Measurements from ENCODE around the gene ADSL. TPM values are rescaled to one million over a fixed set of nuclear protein-coding genes. Genes with fewer than 3 reads are reported as not detected.

ADSL gene
- total RNA-seq, 1 donor from 2014 or later: 135 TPM

- Mint-ChIP-seq H3K27ac (no peak overlapping the region), H3K9me3 (no peaks in the 10 kb centered on the region), H3K36me3 (peaks cover 5% of the 10 kb centered on the region), H3K4me3 (no peak overlapping the region), H3K4me1 (peaks cover 20% of the 10 kb centered on the region), H3K27me3 (ENCODE audit: insufficient read depth, low read depth) (no peaks in the 10 kb centered on the region)
- TF ChIP-seq EZH2 (IDR thresholded peaks at IDR 0.05): no peak
- no peak for TF ChIP-seq EZH2phosphoT487 (IDR thresholded peaks at IDR 0.05)
- H3F3A ChIP-seq (ENCODE audit: low read depth): no peaks in the 10 kb centered on the region
- H3K36me3 ChIP-seq: no peaks in the 10 kb centered on the region
- no peak overlapping the region for H3K9ac ChIP-seq
- no peak overlapping the region for H3K27ac ChIP-seq
- peaks cover 23% of the 10 kb centered on the region for H3K4me1 ChIP-seq
- H3K27me3 ChIP-seq: no peaks in the 10 kb centered on the region
- H3K4me2 ChIP-seq: no peak overlapping the region
- H3K4me3 ChIP-seq: no peak overlapping the region
- no peaks in the 10 kb centered on the region for H3K9me3 ChIP-seq (ENCODE audit: low read depth)
- H2AFZ ChIP-seq (replicated peaks): no peak overlapping the region
- no peak for DNase-seq (ENCODE audit: low spot score)
- peaks cover 21% of the 10 kb centered on the region for H4K20me1 ChIP-seq (ENCODE audit: low read depth)
- H3K79me2 ChIP-seq (ENCODE audit: low read depth): no peaks in the 10 kb centered on the region
Measured at GRCh38 chr22:40335358-40335757, 10.9 kb upstream of the ADSL start.

DNA sequence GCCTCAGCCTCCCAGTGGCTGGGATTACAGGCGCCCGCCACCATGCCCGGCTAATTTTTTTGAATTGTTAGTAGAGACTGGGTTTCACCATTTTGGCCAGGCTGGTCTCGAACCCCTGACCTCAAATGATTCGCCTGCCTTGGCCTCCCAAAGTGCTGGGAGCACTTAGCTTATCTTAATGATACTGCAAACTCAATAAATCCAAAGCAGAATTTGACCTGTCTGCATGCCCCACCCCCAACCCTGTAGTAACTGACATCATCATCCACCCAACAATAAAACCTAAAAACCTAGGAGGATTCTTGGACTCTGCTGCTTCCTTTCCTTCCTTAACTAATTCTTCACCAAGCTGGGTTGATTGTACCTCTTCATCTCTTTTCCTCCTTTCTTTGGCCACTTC lies 6.3 kb upstream of the ADSL start:
- H3K36me3 ChIP-seq: no peaks in the 10 kb centered on the region
- no peaks in the 10 kb centered on the region for H3K4me1 ChIP-seq
- no peaks in the 10 kb centered on the region for H3F3A ChIP-seq (ENCODE audit: low read depth)
- peaks cover 2% of the 10 kb centered on the region for H3K36me3 Mint-ChIP-seq
- TF ChIP-seq EZH2 (IDR thresholded peaks at IDR 0.05): no peak
- TF ChIP-seq, protein P1, sequence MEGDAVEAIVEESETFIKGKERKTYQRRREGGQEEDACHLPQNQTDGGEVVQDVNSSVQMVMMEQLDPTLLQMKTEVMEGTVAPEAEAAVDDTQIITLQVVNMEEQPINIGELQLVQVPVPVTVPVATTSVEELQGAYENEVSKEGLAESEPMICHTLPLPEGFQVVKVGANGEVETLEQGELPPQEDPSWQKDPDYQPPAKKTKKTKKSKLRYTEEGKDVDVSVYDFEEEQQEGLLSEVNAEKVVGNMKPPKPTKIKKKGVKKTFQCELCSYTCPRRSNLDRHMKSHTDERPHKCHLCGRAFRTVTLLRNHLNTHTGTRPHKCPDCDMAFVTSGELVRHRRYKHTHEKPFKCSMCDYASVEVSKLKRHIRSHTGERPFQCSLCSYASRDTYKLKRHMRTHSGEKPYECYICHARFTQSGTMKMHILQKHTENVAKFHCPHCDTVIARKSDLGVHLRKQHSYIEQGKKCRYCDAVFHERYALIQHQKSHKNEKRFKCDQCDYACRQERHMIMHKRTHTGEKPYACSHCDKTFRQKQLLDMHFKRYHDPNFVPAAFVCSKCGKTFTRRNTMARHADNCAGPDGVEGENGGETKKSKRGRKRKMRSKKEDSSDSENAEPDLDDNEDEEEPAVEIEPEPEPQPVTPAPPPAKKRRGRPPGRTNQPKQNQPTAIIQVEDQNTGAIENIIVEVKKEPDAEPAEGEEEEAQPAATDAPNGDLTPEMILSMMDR (IDR thresholded peaks at IDR 0.05): no peak
- TF ChIP-seq EZH2phosphoT487 (IDR thresholded peaks at IDR 0.05): no peak
- H3K27me3 ChIP-seq: no peaks in the 10 kb centered on the region
- H3K4me1 Mint-ChIP-seq: peaks cover 3% of the 10 kb centered on the region
- no peaks in the 10 kb centered on the region for H4K20me1 ChIP-seq (ENCODE audit: low read depth)
- no peaks in the 10 kb centered on the region for H3K27me3 Mint-ChIP-seq (ENCODE audit: insufficient read depth, low read depth)
- no peaks in the 10 kb centered on the region for H3K9me3 Mint-ChIP-seq
- no peak overlapping the region for H3K9ac ChIP-seq
- H3K4me3 Mint-ChIP-seq: no peak overlapping the region
- no peak overlapping the region for H3K4me2 ChIP-seq
- no peaks in the 10 kb centered on the region for H3K9me3 ChIP-seq (ENCODE audit: low read depth)
- H3K4me3 ChIP-seq: no peak overlapping the region
- H3K27ac ChIP-seq: no peak overlapping the region
- no peak overlapping the region for H2AFZ ChIP-seq (replicated peaks)
- H3K27ac Mint-ChIP-seq: no peak overlapping the region
- no peaks in the 10 kb centered on the region for H3K79me2 ChIP-seq (ENCODE audit: low read depth)
- DNase-seq (ENCODE audit: low spot score): no peak

DNA sequence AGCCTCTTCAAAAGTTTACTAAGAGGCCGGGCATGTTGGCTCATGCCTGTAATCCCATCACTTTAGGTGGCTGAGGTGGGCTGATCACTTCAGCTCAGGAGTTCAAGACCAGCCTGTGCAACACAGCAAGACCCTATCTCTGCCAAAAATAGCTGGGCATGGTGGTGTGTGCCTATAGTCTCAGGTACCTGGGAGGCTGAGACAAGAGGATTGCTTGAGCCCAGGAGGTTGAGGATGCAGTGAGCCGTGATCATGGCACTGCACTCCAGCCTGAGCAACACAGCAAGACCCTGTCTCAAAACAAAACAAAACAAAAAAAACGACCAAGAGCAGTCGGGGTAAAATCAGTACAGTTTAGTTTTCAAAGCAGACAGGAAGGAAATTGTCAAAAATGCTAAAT lies 4.7 kb upstream of the ADSL start:
- Mint-ChIP-seq H3K4me1 (peaks cover 3% of the 10 kb centered on the region), H3K36me3 (no peaks in the 10 kb centered on the region), H3K27ac (no peak overlapping the region), H3K9me3 (no peaks in the 10 kb centered on the region), H3K4me3 (no peak overlapping the region), H3K27me3 (ENCODE audit: insufficient read depth, low read depth) (no peaks in the 10 kb centered on the region)
- TF ChIP-seq EZH2 (IDR thresholded peaks at IDR 0.05): no peak
- no peak for DNase-seq (ENCODE audit: low spot score)
- Histone ChIP-seq H3K9me3 (ENCODE audit: low read depth) (no peaks in the 10 kb centered on the region), H2AFZ (replicated peaks) (no peak overlapping the region), H3K9ac (no peak overlapping the region), H3K79me2 (ENCODE audit: low read depth) (peaks cover 3% of the 10 kb centered on the region), H3K4me3 (no peak overlapping the region), H4K20me1 (ENCODE audit: low read depth) (no peaks in the 10 kb centered on the region), H3K4me1 (no peaks in the 10 kb centered on the region), H3K27ac (no peak overlapping the region), H3F3A (ENCODE audit: low read depth) (peaks cover 9% of the 10 kb centered on the region), H3K27me3 (no peaks in the 10 kb centered on the region), H3K36me3 (no peaks in the 10 kb centered on the region), H3K4me2 (no peak overlapping the region)

GRCh38 chr22:40342521-40342920 lies 3.8 kb upstream of the ADSL start:
- DNase-seq (ENCODE audit: low spot score): no peak
- Histone ChIP-seq H3K4me3 (no peak overlapping the region), H3K36me3 (no peaks in the 10 kb centered on the region), H3F3A (ENCODE audit: low read depth) (peaks cover 12% of the 10 kb centered on the region), H3K27ac (no peak overlapping the region), H3K27me3 (no peaks in the 10 kb centered on the region), H3K79me2 (ENCODE audit: low read depth) (peaks cover 12% of the 10 kb centered on the region), H4K20me1 (ENCODE audit: low read depth) (no peaks in the 10 kb centered on the region), H3K9me3 (ENCODE audit: low read depth) (no peaks in the 10 kb centered on the region), H3K4me2 (no peak overlapping the region), H3K4me1 (peaks cover 3% of the 10 kb centered on the region), H2AFZ (replicated peaks) (no peak overlapping the region), H3K9ac (no peak overlapping the region)
- H3K4me3 Mint-ChIP-seq: peak overlapping the region; percentile 10
- peaks cover 7% of the 10 kb centered on the region for H3K4me1 Mint-ChIP-seq
- no peak overlapping the region for H3K27ac Mint-ChIP-seq
- H3K27me3 Mint-ChIP-seq (ENCODE audit: insufficient read depth, low read depth): no peaks in the 10 kb centered on the region
- no peaks in the 10 kb centered on the region for H3K9me3 Mint-ChIP-seq
- no peak for TF ChIP-seq EZH2phosphoT487 (IDR thresholded peaks at IDR 0.05)
- no peak for TF ChIP-seq EZH2 (IDR thresholded peaks at IDR 0.05)
- TF ChIP-seq, protein P1 (IDR thresholded peaks at IDR 0.05): no peak
- no peaks in the 10 kb centered on the region for H3K36me3 Mint-ChIP-seq
